ENCODE data around the gene ZGPAT.

- no peak for TF ChIP-seq CTCF (IDR thresholded peaks at IDR 0.05)
- no peak for TF ChIP-seq POLR2A (IDR thresholded peaks at IDR 0.05; ENCODE audit: low read depth)
- no peak for TF ChIP-seq POLR2AphosphoS5 (IDR thresholded peaks at IDR 0.05)
Observed at GRCh38 chr20:63695424-63696305, 12.2 kb upstream of the ZGPAT start.
